IMR-90 (cell line): ENCODE data around the gene AKAP7. TPM values are rescaled to one million over a fixed set of nuclear protein-coding genes. Genes with fewer than 3 reads are reported as not detected.

ENCODE experiments used
- ATAC-seq: fragments of 200-7000 bp; cut with Tn5 transposase; 2 replicates; pipeline ENCODE4 v1.9.1; 2020; ENCODE audit warnings: low read depth, mild to moderate bottlenecking, moderate library complexity
- BruUV-seq: library from RNA; stranded (reverse); fragments of 400-500 nt; replicated peaks from 2 replicates; lab custom pipeline; 2021; lab: Mats Ljungman, UMichigan
- CTCF ChIA-PET: fragments of 300-600 bp; formaldehyde crosslinking; extraction: SDS; loops from one replicate; lab custom pipeline; 2021; ENCODE audit warnings: antibody characterized with exemption; lab: Yijun Ruan, JAX
- POLR2A ChIA-PET: fragments of 300-600 bp; sonication (Branson Sonifier 250); formaldehyde crosslinking; loops from one replicate; lab custom pipeline; 2022; ENCODE audit warnings: antibody characterized with exemption; ENCODE audit not compliant: unreplicated experiment; lab: Charles Lee
- DNase-seq: peaks from one replicate; pipeline ENCODE4 v3.0.0; 2013
- H2AFZ ChIP-seq: replicated peaks from 2 replicates; pipeline ENCODE3; 2013; ENCODE audit warnings: low read length, mild to moderate bottlenecking; ENCODE audit not compliant: poor library complexity
- H2AK5ac ChIP-seq: 2 replicates; pipeline ENCODE4 v1.6.1; 2013; ENCODE audit warnings: low read depth, low read length, inconsistent platforms
- H2AK9ac ChIP-seq: replicated peaks from 2 replicates; pipeline ENCODE3; 2013; ENCODE audit warnings: mild to moderate bottlenecking, low read depth, low read length, moderate library complexity; ENCODE audit not compliant: poor library complexity
- H2BK120ac ChIP-seq: 2 replicates; pipeline ENCODE4 v1.6.1; 2013; ENCODE audit warnings: low read depth, low read length, inconsistent platforms
- H2BK15ac ChIP-seq: 3 replicates; pipeline ENCODE4 v1.6.1; 2013; ENCODE audit warnings: low read depth, low read length, inconsistent platforms
- H2BK20ac ChIP-seq: 2 replicates; pipeline ENCODE4 v1.6.1; 2013; ENCODE audit warnings: low read depth, mild to moderate bottlenecking, inconsistent platforms, low read length, moderate library complexity
- H2BK5ac ChIP-seq: 2 replicates; pipeline ENCODE4 v1.6.1; 2013; ENCODE audit warnings: mild to moderate bottlenecking, low read depth, low read length, inconsistent platforms; ENCODE audit not compliant: poor library complexity, severe bottlenecking
- H3K14ac ChIP-seq: replicated peaks from 2 replicates; pipeline ENCODE4 v1.6.1; 2013; ENCODE audit warnings: low read depth, low read length, inconsistent platforms
- H3K18ac ChIP-seq: 2 replicates; pipeline ENCODE4 v1.6.1; 2013; ENCODE audit warnings: low read depth, low read length, control low read depth
- H3K23ac ChIP-seq: 2 replicates; pipeline ENCODE4 v1.6.1; 2013; ENCODE audit warnings: low read depth, low read length, inconsistent platforms
- H3K27ac ChIP-seq: 2 replicates; pipeline ENCODE4 v1.5.1; 2013; ENCODE audit warnings: mild to moderate bottlenecking, control low read depth, low read length; ENCODE audit not compliant: insufficient read depth
- H3K27me3 ChIP-seq: 2 replicates; pipeline ENCODE4 v1.6.1; 2013; ENCODE audit warnings: low read length; ENCODE audit not compliant: control insufficient read depth, insufficient read depth
- H3K36me3 ChIP-seq: 2 replicates; pipeline ENCODE4 v1.6.1; 2013; ENCODE audit warnings: low read length, mixed read lengths; ENCODE audit not compliant: control insufficient read depth, insufficient read depth
- H3K4ac ChIP-seq: 2 replicates; pipeline ENCODE4 v1.6.1; 2013; ENCODE audit warnings: low read depth, low read length, inconsistent platforms
- H3K4me1 ChIP-seq: 2 replicates; pipeline ENCODE4 v1.6.1; 2013; ENCODE audit warnings: low read length, mixed read lengths; ENCODE audit not compliant: control insufficient read depth, insufficient read depth
- H3K4me2 ChIP-seq: 2 replicates; pipeline ENCODE4 v1.6.1; 2013; ENCODE audit warnings: low read depth, mild to moderate bottlenecking, control low read depth, low read length, moderate library complexity
- H3K4me3 ChIP-seq: 2 replicates; pipeline ENCODE4 v1.5.1; 2013; ENCODE audit warnings: low read depth, mild to moderate bottlenecking, control low read depth, low read length, moderate library complexity; ENCODE audit not compliant: insufficient read depth
- H3K56ac ChIP-seq: 2 replicates; pipeline ENCODE4 v1.6.1; 2013; ENCODE audit warnings: low read length, inconsistent platforms; ENCODE audit not compliant: insufficient read depth; ENCODE audit errors: extremely low read depth
- H3K79me1 ChIP-seq, 2 experiments: 2 replicates each; pipeline ENCODE4 v1.6.1; 2013; ENCODE audit warnings: low read length in 2 of 2, inconsistent platforms in 1 of 2, low read depth in 1 of 2
- H3K9ac ChIP-seq: 2 replicates; pipeline ENCODE4 v1.6.1; 2013; ENCODE audit warnings: low read depth, low read length, control low read depth
- H3K9me1 ChIP-seq: 2 replicates; pipeline ENCODE4 v1.6.1; 2013; ENCODE audit warnings: low read length, inconsistent platforms; ENCODE audit not compliant: insufficient read depth
- H3K9me3 ChIP-seq: 2 replicates; pipeline ENCODE4 v1.6.1; 2013; ENCODE audit warnings: low read length; ENCODE audit not compliant: control insufficient read depth, insufficient read depth
- H4K20me1 ChIP-seq: 2 replicates; pipeline ENCODE4 v1.6.1; 2013; ENCODE audit warnings: low read length, inconsistent platforms; ENCODE audit not compliant: insufficient read depth
- H4K5ac ChIP-seq: 2 replicates; pipeline ENCODE4 v1.6.1; 2013; ENCODE audit warnings: mild to moderate bottlenecking, low read depth, low read length, control low read depth
- H4K8ac ChIP-seq, 2 experiments: 2 replicates each; pipeline ENCODE4 v1.6.1; 2013; ENCODE audit warnings: low read depth in 2 of 2, low read length in 2 of 2, control low read depth in 1 of 2, inconsistent platforms in 1 of 2
- H4K91ac ChIP-seq: 2 replicates; pipeline ENCODE4 v1.6.1; 2013; ENCODE audit warnings: low read depth, low read length, inconsistent platforms; ENCODE audit not compliant: insufficient read depth
- CEBPB ChIP-seq: IDR thresholded peaks from 2 replicates; pipeline ENCODE4 v1.6.1; 2012; ENCODE audit warnings: low read depth, low read length, improper control_type of control experiment
- FOS ChIP-seq: fragments of 150-350 bp; IDR thresholded peaks from 2 replicates; pipeline ENCODE4 v1.6.1; 2016; ENCODE audit warnings: low read depth, low read length
- MAFK ChIP-seq: IDR thresholded peaks from 2 replicates; pipeline ENCODE4 v1.6.1; 2012; ENCODE audit warnings: low read depth, low read length, improper control_type of control experiment
- RAD21 ChIP-seq: IDR thresholded peaks from 2 replicates; pipeline ENCODE4 v1.6.1; 2012; ENCODE audit warnings: low read length, improper control_type of control experiment
- WGBS, 2 experiments: methylation state at CpG; one replicate each; pipeline versions ENCODE4 v1.1.5 to v1.1.7; 2013; ENCODE audit warnings: missing lambda C conversion rate in 2 of 2; ENCODE audit not compliant: insufficient read length in 1 of 2; ENCODE audit errors: extremely low coverage in 2 of 2; 5-methylcytosine and 5-hydroxymethylcytosine counted together
- dilution Hi-C: fragments of 300-500 bp; cut with HindIII; formaldehyde crosslinking; loops from one replicate; pipeline ENCODE4 v1.14.3; 2018; ENCODE audit warnings: low sequenced_read_pairs; ENCODE audit not compliant: unreplicated experiment
- in situ Hi-C: fragments of 300-500 bp; cut with MboI; formaldehyde crosslinking; loops from 3 replicates; pipeline ENCODE4 v1.14.3; 2019; ENCODE audit warnings: low sequenced_read_pairs, inconsistent platforms, mixed read lengths
- intact Hi-C: fragments of 100-400 bp; cut with micrococcal nuclease; formaldehyde crosslinking; loops from 2 replicates; pipeline ENCODE4 v1.10.0; 2022
- polyA plus RNA-seq, 3 experiments: library from polyadenylated mRNA; depleted of rRNA; stranded (reverse); fragments of >200 nt; gene quantifications; 2 replicates each; pipeline ENCODE4 v1.2.3, GENCODE V29; 2012; ENCODE audit warnings: low replicate concordance in 1 of 3
- total RNA-seq: library from RNA; depleted of rRNA; stranded (reverse); fragments of >200 nt; gene quantifications from 2 replicates; pipeline ENCODE4 v1.2.3, GENCODE V29; 2012

AKAP7 gene
- total and polyA plus RNA-seq, 2 of the 4 experiments (the other 2 are of a cell fraction), result 0.54 to 1.1 TPM

GRCh38 chr6:131212024-131212423 lies 76.8 kb downstream of the AKAP7 start:
- intact Hi-C loops (no loop called here), in situ Hi-C loops (no loop called here), dilution Hi-C loops (no loop called here)
- Histone ChIP-seq H3K27ac (no peak overlapping the region), H2AK9ac (no peak overlapping the region), H3K27me3 (no peaks in the 10 kb centered on the region), H3K4ac (no peak overlapping the region), H3K36me3 (no peaks in the 10 kb centered on the region), H2BK120ac (no peak overlapping the region), H3K18ac (no peak overlapping the region), H3K4me3 (no peak overlapping the region), H2BK20ac (no peak overlapping the region), H3K14ac (no peak overlapping the region), H3K9me1 (no peaks in the 10 kb centered on the region), H3K4me2 (peak overlapping the region; percentile 3; the same call in 1 of the 2 replicates), H3K9me3 (no peaks in the 10 kb centered on the region), H3K79me1 (no peaks in the 10 kb centered on the region), H3K9ac (no peak overlapping the region), H2BK15ac (no peak overlapping the region), H2BK5ac (no peak overlapping the region), H4K8ac (no peak overlapping the region), H2AK5ac (no peak overlapping the region), H3K4me1 (peaks cover 3% of the 10 kb centered on the region; the same call in 1 of the 2 replicates), H4K5ac (no peak overlapping the region), H3K23ac (no peak overlapping the region), H4K20me1 (no peaks in the 10 kb centered on the region), H2AFZ (no peak overlapping the region), H3K56ac (no peak overlapping the region), H4K91ac (no peak overlapping the region)
- peak; percentile 16; the same call in 1 of the 2 replicates for TF ChIP-seq FOS
- peak; percentile 61; the same call in 1 of the 2 replicates for TF ChIP-seq CEBPB
- TF ChIP-seq MAFK, result no peak
- no peak for TF ChIP-seq RAD21
- WGBS, 2 experiments, result 60% methylated on average over 1 of the region's 5 CpGs; no CpG with 5 or more reads in 1 of the 2 experiments
- ChIA-PET CTCF (interaction anchor here (0.6 kb wide), 1 partner anchor 29 kb away, joined by 4 read pairs; no protein-coding TSS in a partner anchor), POLR2A (no interaction called here)
- ATAC-seq (peak; percentile 70), DNase-seq (peak; percentile 72)
- no TSS peak for BruUV-seq
